Body of pancreas (tissue), 4 donors: ENCODE results near the gene ERCC1. TPM values are rescaled to one million over a fixed set of nuclear protein-coding genes. Genes with fewer than 3 reads are reported as not detected.

Experiments used
- ATAC-seq: fragments of 150-250 bp; one replicate; pipeline ENCODE4 v1.9.1; 2016
- DNase-seq, 4 donors: peaks; one replicate each; pipeline ENCODE4 v3.0.0-alpha.2; 2019
- H3K27ac ChIP-seq, 4 donors: fragments of 200-600 bp; sonication (generic); 1 replicate in 3 of 4; 2 replicates in 1 of 4; pipeline versions ENCODE4 v1.5.1 to v1.6.1; 2016 to 2019; ENCODE audit warnings: mild to moderate bottlenecking in 1 of 4, mixed read lengths in 1 of 4, moderate library complexity in 1 of 4
- H3K27me3 ChIP-seq, 2 donors: fragments of 200-600 bp; sonication (generic); one replicate each; pipeline ENCODE4 v1.6.0; 2016; ENCODE audit warnings: mild to moderate bottlenecking in 1 of 2
- H3K36me3 ChIP-seq, 2 donors: fragments of 200-600 bp; sonication (generic); replicated peaks in 1 of 2; 2 replicates each; pipeline ENCODE4 v1.5.1; 2016; ENCODE audit warnings: low read depth in 2 of 2; ENCODE audit not compliant: insufficient read depth in 1 of 2
- H3K4me1 ChIP-seq: fragments of 200-600 bp; sonication (generic); one replicate; pipeline ENCODE4 v1.6.0; 2016
- H3K4me3 ChIP-seq, 2 donors: fragments of 200-600 bp; sonication (generic); 1 replicate in 1 of 2; 2 replicates in 1 of 2; pipeline ENCODE4 v1.5.1; 2016 to 2019
- H3K9me3 ChIP-seq, 3 donors: fragments of 200-600 bp; sonication (generic); 1 replicate in 2 of 3; 2 replicates in 1 of 3; pipeline ENCODE4 v1.5.1; 2016
- POLR2A ChIP-seq, 3 donors: fragments of 450-650 bp; IDR thresholded peaks; one replicate each; pipeline ENCODE4 v1.6.1; 2016; ENCODE audit warnings: antibody characterized with exemption in 3 of 3, mild to moderate bottlenecking in 2 of 3
- WGBS, 2 donors: methylation state at CpG; one replicate each; pipeline ENCODE4 v1.1.5; 2017; 5-methylcytosine and 5-hydroxymethylcytosine counted together
- intact Hi-C: fragments of 100-400 bp; cut with DNase I; formaldehyde crosslinking; loops from one replicate; pipeline ENCODE4 v1.15.1; 2023
- total RNA-seq, 2 donors: library from RNA; depleted of rRNA; stranded (reverse); fragments of >200 nt; gene quantifications; one replicate each; pipeline ENCODE4 v1.1.0, GENCODE V29; 2016
- TF ChIP-seq, protein P1 (sequence below), 7 experiments: fragments of 450-650 bp in 4 of 7; fragments of 200-600 bp in 3 of 7; sonication (generic) in 3 of 7; IDR thresholded peaks; one replicate each; pipeline ENCODE4 v1.5.1; 2016 to 2019; ENCODE audit warnings: antibody characterized with exemption in 7 of 7

The ERCC1 gene
- total RNA-seq, 2 donors from 2014 or later = 91.3 to 97.9 TPM

DNA sequence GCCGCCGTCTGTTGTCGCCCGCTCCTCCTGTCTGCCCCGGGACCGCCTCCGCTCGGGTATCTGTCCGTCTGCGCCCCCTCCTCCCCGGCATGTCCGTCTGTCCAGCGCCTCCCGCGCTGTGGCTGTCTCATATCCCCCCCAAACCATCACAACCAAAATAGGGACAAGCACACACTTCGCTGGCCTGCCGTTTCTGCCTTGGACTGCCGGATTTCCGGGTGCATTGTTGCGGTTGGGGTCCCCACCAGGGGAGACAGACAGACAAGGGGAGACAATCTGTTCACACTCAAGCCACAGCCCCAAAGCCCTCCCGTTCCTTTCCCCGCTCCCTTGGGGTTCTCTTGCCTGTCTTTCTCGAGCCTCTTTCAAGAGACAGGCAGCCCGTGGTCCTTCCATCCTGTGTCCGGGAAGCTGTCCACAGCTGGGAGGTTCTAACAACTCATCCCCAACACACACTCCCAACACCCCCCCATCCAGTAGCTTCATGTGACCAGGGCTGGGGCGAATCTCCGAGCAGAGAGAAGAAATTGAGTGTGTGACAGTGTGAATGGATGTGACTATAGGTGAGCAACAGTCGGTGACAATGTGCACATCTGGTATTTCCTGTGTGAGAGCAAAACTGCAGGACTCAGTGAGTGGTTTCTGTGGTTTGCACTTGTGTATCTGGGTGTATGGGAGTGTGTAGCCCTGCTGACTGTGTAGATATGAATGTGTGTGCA, 27.6 kb upstream of the ERCC1 start:
- ATAC-seq (no peak), DNase-seq (peak; percentile 26 to 46 (median 36))
- no peak for TF ChIP-seq POLR2A (IDR thresholded peaks at IDR 0.05)
- TF ChIP-seq, protein P1, sequence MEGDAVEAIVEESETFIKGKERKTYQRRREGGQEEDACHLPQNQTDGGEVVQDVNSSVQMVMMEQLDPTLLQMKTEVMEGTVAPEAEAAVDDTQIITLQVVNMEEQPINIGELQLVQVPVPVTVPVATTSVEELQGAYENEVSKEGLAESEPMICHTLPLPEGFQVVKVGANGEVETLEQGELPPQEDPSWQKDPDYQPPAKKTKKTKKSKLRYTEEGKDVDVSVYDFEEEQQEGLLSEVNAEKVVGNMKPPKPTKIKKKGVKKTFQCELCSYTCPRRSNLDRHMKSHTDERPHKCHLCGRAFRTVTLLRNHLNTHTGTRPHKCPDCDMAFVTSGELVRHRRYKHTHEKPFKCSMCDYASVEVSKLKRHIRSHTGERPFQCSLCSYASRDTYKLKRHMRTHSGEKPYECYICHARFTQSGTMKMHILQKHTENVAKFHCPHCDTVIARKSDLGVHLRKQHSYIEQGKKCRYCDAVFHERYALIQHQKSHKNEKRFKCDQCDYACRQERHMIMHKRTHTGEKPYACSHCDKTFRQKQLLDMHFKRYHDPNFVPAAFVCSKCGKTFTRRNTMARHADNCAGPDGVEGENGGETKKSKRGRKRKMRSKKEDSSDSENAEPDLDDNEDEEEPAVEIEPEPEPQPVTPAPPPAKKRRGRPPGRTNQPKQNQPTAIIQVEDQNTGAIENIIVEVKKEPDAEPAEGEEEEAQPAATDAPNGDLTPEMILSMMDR (IDR thresholded peaks at IDR 0.05) = no peak
- H3K4me3 ChIP-seq = no peak overlapping the region
- H3K9me3 ChIP-seq = no peaks in the 10 kb centered on the region
- intact Hi-C loops = no loop called here
- peaks cover 40% of the 10 kb centered on the region for H3K4me1 ChIP-seq
- H3K27ac ChIP-seq = peak overlapping the region; percentile 76 to 92 (median 83)
- H3K36me3 ChIP-seq = no peaks in the 10 kb centered on the region
- H3K27me3 ChIP-seq = no peaks in the 10 kb centered on the region
- WGBS, 2 donors = 9 to 33% methylated on average over 2 to 28 of the region's 28 CpGs

DNA sequence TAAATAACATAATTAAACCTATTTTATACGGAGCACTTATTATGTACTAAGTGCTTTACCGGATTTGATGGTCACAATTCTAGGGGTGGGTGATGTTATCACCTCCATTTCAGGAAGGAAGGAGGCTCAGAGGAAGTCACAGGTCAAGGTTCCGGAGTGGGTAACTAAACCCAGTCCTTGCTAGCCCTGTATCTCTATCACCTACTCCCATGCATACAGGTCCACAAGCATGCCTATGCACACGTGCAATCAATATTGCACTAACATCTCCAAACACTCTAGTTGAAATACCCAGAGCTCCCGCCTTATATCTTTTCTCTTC, 26.3 kb upstream of the ERCC1 start:
- WGBS, 2 donors = 25 to 32% methylated on average over 5 of the region's 5 CpGs
- Histone ChIP-seq H3K36me3 (no peaks in the 10 kb centered on the region), H3K9me3 (no peaks in the 10 kb centered on the region), H3K27ac (peak overlapping the region; percentile 59 to 92 (median 83)), H3K4me1 (peaks cover 28% of the 10 kb centered on the region), H3K4me3 (peak overlapping the region in 1 of 2 donors; percentile 25), H3K27me3 (no peaks in the 10 kb centered on the region)
- TF ChIP-seq POLR2A (IDR thresholded peaks at IDR 0.05) = no peak
- TF ChIP-seq, protein P1 (IDR thresholded peaks at IDR 0.05) = no peak
- ATAC-seq (peak; percentile 6), DNase-seq (no peak)
- intact Hi-C loops = no loop called here

DNA sequence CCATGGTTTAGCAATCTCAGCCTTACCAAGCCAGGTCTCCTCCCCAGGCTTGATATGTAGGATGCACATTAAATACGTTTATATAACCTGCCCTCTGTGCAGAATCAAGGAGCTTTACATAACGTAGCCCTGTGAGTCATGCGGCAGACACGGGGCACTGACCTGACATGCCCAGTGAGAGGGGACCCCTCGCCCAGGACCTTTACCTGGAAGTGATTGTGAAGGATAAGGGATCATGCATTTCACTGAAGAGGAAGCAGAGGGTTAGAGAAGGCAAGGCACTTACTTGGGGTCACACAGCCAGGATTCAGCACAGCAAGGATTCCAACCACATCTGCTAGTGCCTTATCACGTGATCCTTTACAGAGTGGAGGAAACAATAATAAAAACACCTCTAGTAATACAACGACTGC, 25.2 kb upstream of the ERCC1 start:
- Histone ChIP-seq H3K36me3 (no peaks in the 10 kb centered on the region), H3K4me3 (no peak overlapping the region), H3K27ac (no peak overlapping the region), H3K4me1 (peaks cover 28% of the 10 kb centered on the region), H3K27me3 (no peaks in the 10 kb centered on the region), H3K9me3 (no peaks in the 10 kb centered on the region)
- no peak for TF ChIP-seq POLR2A (IDR thresholded peaks at IDR 0.05)
- no peak for ATAC-seq
- DNase-seq = no peak
- intact Hi-C loops = no loop called here
- 64 to 68% methylated on average over 7 of the region's 7 CpGs for WGBS, 2 donors

DNA sequence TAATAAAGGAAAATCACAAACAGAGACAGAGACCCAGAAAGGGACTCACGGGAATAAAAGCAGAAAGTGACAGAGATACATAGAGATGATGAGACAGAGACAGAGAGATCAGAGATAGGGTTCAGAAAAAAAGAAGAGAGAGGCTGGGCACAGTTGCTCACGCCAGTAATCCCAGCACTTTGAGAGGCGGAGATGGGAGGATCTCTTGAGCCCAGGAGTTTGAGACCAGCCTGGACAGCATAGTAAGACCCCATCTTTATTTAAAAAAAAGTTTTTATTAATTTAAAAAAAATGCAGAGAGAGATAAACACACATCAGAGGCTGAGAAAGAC, 24.7 kb upstream of the ERCC1 start:
- DNase-seq (no peak), ATAC-seq (no peak)
- peaks cover 31% of the 10 kb centered on the region for H3K4me1 ChIP-seq
- no peaks in the 10 kb centered on the region for H3K9me3 ChIP-seq
- no peaks in the 10 kb centered on the region for H3K27me3 ChIP-seq
- H3K4me3 ChIP-seq = no peak overlapping the region
- 72 to 77% methylated on average over 3 of the region's 3 CpGs for WGBS, 2 donors
- no peak overlapping the region for H3K27ac ChIP-seq
- intact Hi-C loops = no loop called here
- TF ChIP-seq POLR2A (IDR thresholded peaks at IDR 0.05) = no peak
- TF ChIP-seq, protein P1 (IDR thresholded peaks at IDR 0.05) = no peak
- H3K36me3 ChIP-seq = no peaks in the 10 kb centered on the region

DNA sequence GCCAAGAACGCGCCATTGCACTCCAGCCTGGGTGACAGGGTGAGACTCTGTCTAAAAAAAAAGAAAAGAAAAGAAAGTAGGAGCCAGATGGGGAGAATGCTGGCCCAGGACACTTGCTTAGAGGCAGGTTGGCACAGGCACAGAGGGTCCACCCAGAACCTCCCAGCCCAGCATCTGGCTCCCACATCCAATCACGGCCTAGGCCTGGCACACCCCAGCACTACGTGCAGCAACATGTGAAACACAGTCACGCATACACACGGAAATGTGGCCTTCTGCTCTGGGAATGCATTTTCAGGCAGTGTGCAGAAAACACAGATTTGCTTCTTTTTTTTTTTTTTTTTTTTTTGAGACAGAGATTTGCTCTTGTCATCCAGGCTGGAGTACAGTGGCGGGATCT, 23.2 kb upstream of the ERCC1 start:
- 86% methylated on average over 7 of the region's 7 CpGs for WGBS, 2 donors
- intact Hi-C loops = no loop called here
- DNase-seq (no peak), ATAC-seq (no peak)
- Histone ChIP-seq H3K4me3 (no peak overlapping the region), H3K27me3 (no peaks in the 10 kb centered on the region), H3K9me3 (no peaks in the 10 kb centered on the region), H3K4me1 (peaks cover 40% of the 10 kb centered on the region), H3K36me3 (no peaks in the 10 kb centered on the region), H3K27ac (no peak overlapping the region)
- TF ChIP-seq, protein P1 (IDR thresholded peaks at IDR 0.05) = no peak
- no peak for TF ChIP-seq POLR2A (IDR thresholded peaks at IDR 0.05)
